Measurements from ENCODE around the gene EHMT1. TPM values are rescaled to one million over a fixed set of nuclear protein-coding genes. Genes with fewer than 3 reads are reported as not detected.

EHMT1 gene
- 48.0 TPM for total RNA-seq

- peak; percentile 83 for ATAC-seq
Observed at GRCh38 chr9:137618105-137619067, at the start of gene EHMT1. Gene EHMT1, plus strand, starts transcription at chr9:137619005. Its CDS starts 24 bp downstream, at chr9:137619029.

DNA sequence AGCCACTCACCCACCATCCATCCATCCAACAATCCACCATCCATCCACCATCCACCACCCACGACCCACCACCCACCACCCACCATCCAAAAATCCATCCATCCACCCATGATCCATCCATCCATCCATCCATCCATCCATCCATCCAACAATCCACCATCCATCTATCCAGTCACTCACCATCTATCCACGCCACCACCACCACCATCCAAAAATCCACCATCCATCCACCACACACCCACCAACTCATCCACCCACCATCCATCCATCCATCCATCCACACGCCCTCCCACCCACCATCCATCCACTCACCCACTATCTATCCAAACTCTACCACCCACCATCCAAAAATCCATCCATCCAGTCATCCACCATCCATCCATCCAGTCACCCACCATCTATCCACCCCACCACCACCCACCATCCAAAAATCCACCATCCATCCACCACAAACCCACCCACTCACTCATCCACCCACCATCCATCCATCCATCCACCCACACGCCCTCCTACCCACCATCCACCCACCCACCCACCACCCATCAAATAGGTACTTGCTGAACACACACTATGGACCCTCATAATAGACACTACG, 49.1 kb upstream of the EHMT1 start:
- ATAC-seq, result no peak

GRCh38 chr9:137570566-137570965, 48.2 kb upstream of the EHMT1 start:
- ATAC-seq, result no peak

GRCh38 chr9:137574192-137574591, 44.6 kb upstream of the EHMT1 start:
- ATAC-seq, result no peak

- ATAC-seq, result no peak
Observed at GRCh38 chr9:137575364-137575715, 43.5 kb upstream of the EHMT1 start.

- no peak for ATAC-seq
Observed at GRCh38 chr9:137575716-137576411, 42.9 kb upstream of the EHMT1 start.

DNA sequence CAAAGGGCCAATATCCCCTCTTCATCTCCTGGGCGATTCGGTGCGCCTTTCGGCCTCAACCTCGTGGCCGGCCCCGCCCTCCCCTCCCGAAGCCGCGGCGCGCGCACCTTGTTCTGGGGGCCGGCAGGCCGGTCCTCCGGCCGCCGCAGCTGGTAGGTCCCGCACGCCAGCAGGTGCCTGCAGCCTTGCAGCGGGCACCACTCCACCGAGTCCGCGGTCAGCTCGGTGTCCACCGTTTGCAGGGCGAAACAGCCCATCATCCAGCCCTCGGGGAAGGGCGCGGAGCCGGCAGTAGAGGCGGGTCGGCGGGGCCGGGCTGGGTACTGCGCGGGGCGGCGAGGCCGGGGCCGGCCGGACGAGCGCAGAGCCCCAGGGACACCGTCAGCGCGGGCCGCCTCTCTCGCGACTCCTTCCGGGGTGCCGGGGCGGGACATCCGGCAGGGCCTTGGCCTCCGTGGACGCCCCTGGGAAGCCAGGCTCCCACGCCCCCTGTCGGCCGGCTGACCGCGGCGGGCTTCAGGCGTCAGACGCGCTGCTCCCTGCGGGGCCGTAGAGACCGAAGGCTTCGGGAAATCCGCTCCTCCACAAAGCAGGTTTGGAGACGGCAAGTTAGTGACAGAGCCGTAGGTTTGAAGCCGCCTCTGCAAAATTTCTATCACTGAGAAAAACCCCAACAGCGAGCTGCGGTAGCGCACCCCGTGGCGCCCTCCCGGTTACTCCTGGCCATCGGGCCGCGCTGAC, 40.1 kb upstream of the EHMT1 start, which contains the start of gene DPH7:
DPH7 (minus strand) TSS at position 408 of the 741 bp plus-strand sequence; CDS start at position 260, 148 bp downstream.
- peak; percentile 95 for ATAC-seq

DNA sequence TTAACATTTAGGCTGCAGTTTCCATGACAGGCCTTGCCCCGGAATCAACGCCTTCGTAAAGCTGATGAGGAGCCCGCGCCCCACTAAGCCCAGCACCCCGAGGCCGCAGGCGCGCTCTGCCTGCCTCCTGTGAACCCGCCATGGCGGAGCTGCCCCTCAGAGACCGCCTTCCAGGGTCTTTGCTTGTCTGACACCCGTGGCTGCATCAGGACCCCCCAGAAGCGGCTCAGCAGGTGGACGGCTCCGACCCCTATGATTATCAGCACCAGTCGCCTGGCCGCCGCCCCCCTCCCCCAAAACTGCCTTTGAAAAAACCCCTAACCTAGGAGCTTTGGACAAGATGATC, 39.6 kb upstream of the EHMT1 start:
- no peak for ATAC-seq

GRCh38 chr9:137580209-137580953, 38.4 kb upstream of the EHMT1 start:
- no peak for ATAC-seq

DNA sequence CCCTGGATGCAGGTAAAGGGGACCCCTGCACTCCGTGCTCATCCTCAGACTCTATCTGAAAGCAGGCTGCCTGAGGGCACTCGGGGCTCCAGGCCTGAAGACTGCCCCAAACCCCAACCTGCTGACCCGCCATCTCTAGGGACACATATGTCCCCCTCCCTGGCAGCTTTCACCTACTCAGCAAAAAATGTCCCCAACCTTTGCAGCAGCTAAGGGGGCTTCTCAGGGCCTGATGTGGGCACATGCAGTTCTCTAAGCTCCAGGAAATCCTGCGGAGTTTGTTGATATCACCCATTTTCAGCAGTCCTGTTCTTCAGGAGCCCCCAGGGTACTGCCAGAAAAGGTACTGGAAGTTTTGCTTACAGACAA, 37.9 kb upstream of the EHMT1 start:
- no peak for ATAC-seq

DNA sequence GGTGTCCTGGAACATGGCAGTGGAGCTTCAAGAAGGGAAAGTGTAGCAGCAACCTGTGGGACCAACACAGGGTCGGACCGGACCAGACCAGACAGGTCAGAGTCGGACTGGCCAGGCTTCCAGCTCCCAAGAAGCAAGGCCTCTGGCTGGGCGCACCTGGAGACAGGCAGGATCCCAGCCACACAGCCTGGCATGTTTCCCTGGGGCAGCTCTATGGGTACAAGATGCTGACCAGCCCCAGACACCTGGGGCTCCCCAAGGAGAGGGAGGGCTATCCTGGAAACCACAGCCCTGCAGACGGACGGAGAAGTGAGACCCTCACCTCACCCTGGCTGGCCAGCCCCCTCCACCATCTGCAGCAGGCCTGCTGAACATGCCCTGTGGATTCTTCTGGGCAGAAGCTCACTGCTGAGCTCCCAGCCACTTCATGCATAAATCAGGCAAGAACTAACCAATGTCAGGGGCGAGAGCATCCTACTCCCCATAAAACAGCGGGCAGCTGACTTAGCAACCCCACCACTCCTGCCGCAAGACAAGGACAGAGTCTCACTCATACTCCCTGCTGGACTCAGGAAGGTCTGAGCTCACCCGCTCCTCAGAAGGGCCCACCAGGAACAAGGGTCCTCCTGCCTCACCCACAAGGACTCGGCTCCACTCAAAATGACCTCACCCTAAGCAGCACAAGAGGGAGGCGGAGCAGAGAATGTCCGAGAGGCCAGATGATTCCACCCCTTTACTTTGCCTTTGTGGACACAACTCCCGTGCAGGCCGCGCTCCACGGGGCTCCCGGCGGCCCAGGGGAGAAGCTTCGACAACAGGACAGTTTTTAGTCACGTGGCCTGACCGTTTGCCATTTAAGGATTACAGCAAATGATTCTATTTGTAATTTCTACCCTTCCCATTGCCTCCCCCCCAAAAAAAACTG, 37.2 kb upstream of the EHMT1 start:
- ATAC-seq, result no peak

DNA sequence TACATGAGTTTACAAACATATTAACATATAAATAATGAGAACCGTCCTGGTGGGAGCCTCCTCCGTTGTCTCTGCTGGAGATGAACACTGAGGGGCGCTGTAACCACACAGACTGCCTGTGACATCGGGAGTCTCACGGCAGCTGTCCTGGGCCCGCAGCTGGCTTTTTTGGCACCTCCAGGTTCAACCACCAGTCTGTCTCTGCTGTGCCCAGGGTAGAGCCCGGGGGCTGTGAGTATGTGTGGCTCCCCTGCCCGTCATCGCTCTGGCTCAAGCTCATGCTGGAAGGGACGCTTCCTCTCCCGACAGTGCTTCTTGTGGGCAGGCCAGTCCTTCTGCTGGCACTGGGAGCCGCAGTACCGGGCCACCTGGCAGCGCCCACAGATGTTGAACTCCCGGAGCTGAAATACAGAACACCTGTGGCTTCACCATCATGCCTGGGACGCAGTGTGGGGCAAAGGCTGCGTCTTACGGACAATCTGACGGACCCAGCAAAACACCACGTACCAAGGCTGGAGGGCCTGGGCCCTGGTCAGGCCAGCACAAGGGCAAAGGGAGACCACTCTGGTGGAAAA, 36.4 kb upstream of the EHMT1 start:
- ATAC-seq, result no peak

- no peak for ATAC-seq
Observed at GRCh38 chr9:137583347-137583746, 35.5 kb upstream of the EHMT1 start.

- ATAC-seq, result no peak
Observed at GRCh38 chr9:137583957-137584356, 34.8 kb upstream of the EHMT1 start.

GRCh38 chr9:137586854-137587253, 32.0 kb upstream of the EHMT1 start:
- no peak for ATAC-seq

DNA sequence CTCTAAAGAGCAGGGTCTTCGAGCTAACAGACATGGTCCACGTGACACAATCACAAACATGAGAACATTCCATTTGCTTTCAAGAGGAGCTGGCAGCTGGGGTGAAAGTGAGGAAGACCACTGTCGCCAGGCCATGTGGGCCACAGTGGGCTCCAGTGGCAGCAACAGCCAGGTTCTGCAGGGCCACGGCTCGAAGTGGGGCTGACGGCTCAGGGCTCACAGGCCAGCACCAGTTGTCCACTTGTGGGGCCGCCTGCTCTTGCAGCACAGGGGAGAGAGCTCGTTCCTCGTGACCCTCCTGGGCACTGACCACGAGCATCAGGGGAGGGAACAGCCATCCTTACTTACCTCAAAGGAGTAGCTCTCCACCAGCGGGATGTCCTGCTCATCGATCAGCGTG, 30.5 kb upstream of the EHMT1 start:
- ATAC-seq, result no peak

- ATAC-seq, result no peak
Observed at GRCh38 chr9:137588891-137589290, 29.9 kb upstream of the EHMT1 start.

GRCh38 chr9:137589441-137590122, 29.2 kb upstream of the EHMT1 start:
- ATAC-seq, result peak; percentile 1

DNA sequence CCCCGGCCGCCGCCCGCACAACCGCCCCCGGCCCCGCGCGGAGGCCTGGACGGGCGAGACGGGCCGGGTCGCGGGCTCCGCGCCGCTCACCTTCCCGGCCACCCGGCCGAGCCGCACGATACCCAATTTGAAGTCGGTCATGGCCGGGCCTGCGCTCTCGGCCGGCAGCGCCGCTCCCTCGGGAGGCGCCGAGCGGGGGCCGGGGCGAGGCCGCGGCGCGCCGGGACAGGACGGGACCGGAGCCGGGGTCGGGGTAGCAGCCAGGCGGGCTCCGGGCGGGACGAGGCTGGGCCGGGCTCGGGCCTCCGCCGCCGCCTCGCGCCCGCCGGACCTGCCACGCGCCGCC, 28.7 kb upstream of the EHMT1 start:
- no peak for ATAC-seq

Measured in esophagus mucosa (tissue), 1 donor.